Neural progenitor cell (in vitro differentiated cells): ENCODE data around the gene GLIS1. TPM values are rescaled to one million over a fixed set of nuclear protein-coding genes. Genes with fewer than 3 reads are reported as not detected.

Experiments used
- DNase-seq: peaks from one replicate; pipeline ENCODE4 v3.0.0-alpha.2; 2016; ENCODE audit warnings: low spot score
- H2AFZ ChIP-seq: fragments of 200-600 bp; sonication (generic); replicated peaks from 2 replicates; pipeline ENCODE4 v1.6.1; 2016; ENCODE audit warnings: antibody characterized with exemption
- H3F3A ChIP-seq: fragments of 200-600 bp; sonication (generic); 2 replicates; pipeline ENCODE4 v1.6.1; 2016; ENCODE audit warnings: antibody characterized with exemption, low read depth
- H3K27ac ChIP-seq: fragments of 200-600 bp; sonication (generic); 2 replicates; pipeline ENCODE4 v1.5.1; 2016; ENCODE audit warnings: mild to moderate bottlenecking
- H3K27me3 ChIP-seq: fragments of 200-600 bp; sonication (generic); 2 replicates; pipeline ENCODE4 v1.6.1; 2016; ENCODE audit warnings: mild to moderate bottlenecking, moderate library complexity
- H3K36me3 ChIP-seq: fragments of 200-600 bp; sonication (generic); 2 replicates; pipeline ENCODE4 v1.5.1; 2016
- H3K4me1 ChIP-seq: fragments of 200-600 bp; sonication (generic); 2 replicates; pipeline ENCODE4 v1.6.1; 2016; ENCODE audit warnings: mixed run types
- H3K4me2 ChIP-seq: fragments of 200-600 bp; sonication (generic); 2 replicates; pipeline ENCODE4 v1.6.1; 2016
- H3K4me3 ChIP-seq: fragments of 200-600 bp; sonication (generic); 2 replicates; pipeline ENCODE4 v1.5.1; 2016
- H3K79me2 ChIP-seq: fragments of 200-600 bp; sonication (generic); 2 replicates; pipeline ENCODE4 v1.6.1; 2016; ENCODE audit warnings: low read depth
- H3K9ac ChIP-seq: fragments of 200-600 bp; sonication (generic); 2 replicates; pipeline ENCODE4 v1.6.1; 2016
- H3K9me3 ChIP-seq: fragments of 200-600 bp; sonication (generic); 2 replicates; pipeline ENCODE4 v1.5.1; 2016; ENCODE audit warnings: low read depth
- H4K20me1 ChIP-seq: fragments of 200-600 bp; sonication (generic); 2 replicates; pipeline ENCODE4 v1.6.1; 2016; ENCODE audit warnings: low read depth
- H3K27ac Mint-ChIP-seq: 3 replicates; pipeline ENCODE4 v1.8.0; 2021; ENCODE audit warnings: mixed read lengths
- H3K27me3 Mint-ChIP-seq: 2 replicates; pipeline ENCODE4 v1.8.0; 2022; ENCODE audit warnings: low read depth, mild to moderate bottlenecking, inconsistent platforms, moderate library complexity, mixed read lengths; ENCODE audit not compliant: insufficient read depth
- H3K36me3 Mint-ChIP-seq: 3 replicates; pipeline ENCODE4 v1.8.0; 2021; ENCODE audit warnings: mixed read lengths
- H3K4me1 Mint-ChIP-seq: 3 replicates; pipeline ENCODE4 v1.8.0; 2021; ENCODE audit warnings: mixed read lengths
- H3K4me3 Mint-ChIP-seq: 3 replicates; pipeline ENCODE4 v1.8.0; 2021; ENCODE audit warnings: mild to moderate bottlenecking, moderate library complexity, mixed read lengths
- H3K9me3 Mint-ChIP-seq: 3 replicates; pipeline ENCODE4 v1.8.0; 2020; ENCODE audit warnings: mixed read lengths
- EZH2 ChIP-seq: fragments of 200-600 bp; sonication (generic); IDR thresholded peaks from 2 replicates; pipeline ENCODE4 v1.6.1; 2017; ENCODE audit warnings: antibody characterized with exemption, mild to moderate bottlenecking, moderate library complexity
- EZH2phosphoT487 ChIP-seq: fragments of 200-600 bp; sonication (generic); IDR thresholded peaks from 2 replicates; pipeline ENCODE4 v1.6.1; 2017; ENCODE audit warnings: antibody characterized with exemption
- total RNA-seq: library from RNA; depleted of rRNA; stranded (reverse); fragments of >200 nt; gene quantifications from 2 replicates; pipeline ENCODE4 v1.2.3, GENCODE V29; 2015; ENCODE audit warnings: low replicate concordance
- TF ChIP-seq, protein P1 (sequence below): fragments of 200-600 bp; sonication (generic); IDR thresholded peaks from 2 replicates; pipeline ENCODE4 v1.5.1; 2017; ENCODE audit warnings: antibody characterized with exemption, mild to moderate bottlenecking

GLIS1 gene
- total RNA-seq, 1 donor from 2014 or later: not detected

- H3K9me3 ChIP-seq: no peaks in the 10 kb centered on the region
- H3K27ac ChIP-seq: no peak overlapping the region
- TF ChIP-seq EZH2phosphoT487: no peak
- H2AFZ ChIP-seq: no peak overlapping the region
- H3F3A ChIP-seq: no peaks in the 10 kb centered on the region
- H3K36me3 Mint-ChIP-seq: no peaks in the 10 kb centered on the region
- no peak overlapping the region for H3K4me3 Mint-ChIP-seq
- peaks cover 30% of the 10 kb centered on the region for H3K4me1 Mint-ChIP-seq
- H3K9ac ChIP-seq: no peak overlapping the region
- no peaks in the 10 kb centered on the region for H3K9me3 Mint-ChIP-seq
- H3K27ac Mint-ChIP-seq: no peak overlapping the region
- no peak for DNase-seq
- H3K27me3 ChIP-seq: no peaks in the 10 kb centered on the region
- H3K4me2 ChIP-seq: no peak overlapping the region
- H3K79me2 ChIP-seq: no peaks in the 10 kb centered on the region
- peaks cover 8% of the 10 kb centered on the region for H3K4me1 ChIP-seq
- no peaks in the 10 kb centered on the region for H3K36me3 ChIP-seq
- peaks cover 8% of the 10 kb centered on the region for H3K27me3 Mint-ChIP-seq
- H4K20me1 ChIP-seq: no peaks in the 10 kb centered on the region
- H3K4me3 ChIP-seq: no peak overlapping the region
These were observed 218.5 kb downstream of the GLIS1 start for GRCh38 chr1:53520481-53520880.

DNA sequence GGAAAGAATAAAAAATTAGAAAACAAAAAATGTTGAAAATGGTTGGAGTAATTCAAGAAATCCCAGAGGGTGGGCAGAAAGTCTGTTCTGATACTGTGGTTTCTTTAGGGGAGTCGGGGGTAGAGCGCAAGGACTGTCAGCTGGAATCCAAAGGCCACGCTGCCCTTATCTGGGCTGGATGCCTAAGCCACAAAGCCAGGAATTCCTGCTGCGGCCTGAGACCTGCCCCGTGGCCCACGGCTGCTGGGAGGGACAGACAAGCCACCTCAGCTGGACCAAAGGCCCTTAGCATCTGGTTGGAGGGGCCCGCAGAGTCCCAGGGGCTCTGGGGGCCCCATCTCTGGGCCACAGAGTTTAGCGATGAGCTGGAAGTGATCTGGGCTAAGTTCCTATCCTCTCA lies 219.5 kb downstream of the GLIS1 start:
- H3K9me3 Mint-ChIP-seq: no peaks in the 10 kb centered on the region
- H3K27ac Mint-ChIP-seq: peak overlapping the region; percentile 96
- H3K27me3 ChIP-seq: no peaks in the 10 kb centered on the region
- H3K4me1 Mint-ChIP-seq: peaks cover 26% of the 10 kb centered on the region
- H3F3A ChIP-seq: no peaks in the 10 kb centered on the region
- H3K36me3 Mint-ChIP-seq: no peaks in the 10 kb centered on the region
- H4K20me1 ChIP-seq: no peaks in the 10 kb centered on the region
- H3K27me3 Mint-ChIP-seq: peaks cover 5% of the 10 kb centered on the region
- H3K79me2 ChIP-seq: no peaks in the 10 kb centered on the region
- no peak overlapping the region for H3K9ac ChIP-seq
- H3K4me2 ChIP-seq: peak overlapping the region; percentile 1
- no peak overlapping the region for H3K4me3 ChIP-seq
- peak; percentile 76 for DNase-seq
- no peak overlapping the region for H3K27ac ChIP-seq
- H3K4me3 Mint-ChIP-seq: no peak overlapping the region
- no peaks in the 10 kb centered on the region for H3K9me3 ChIP-seq
- TF ChIP-seq EZH2 (no peak), EZH2phosphoT487 (no peak)
- TF ChIP-seq, protein P1, sequence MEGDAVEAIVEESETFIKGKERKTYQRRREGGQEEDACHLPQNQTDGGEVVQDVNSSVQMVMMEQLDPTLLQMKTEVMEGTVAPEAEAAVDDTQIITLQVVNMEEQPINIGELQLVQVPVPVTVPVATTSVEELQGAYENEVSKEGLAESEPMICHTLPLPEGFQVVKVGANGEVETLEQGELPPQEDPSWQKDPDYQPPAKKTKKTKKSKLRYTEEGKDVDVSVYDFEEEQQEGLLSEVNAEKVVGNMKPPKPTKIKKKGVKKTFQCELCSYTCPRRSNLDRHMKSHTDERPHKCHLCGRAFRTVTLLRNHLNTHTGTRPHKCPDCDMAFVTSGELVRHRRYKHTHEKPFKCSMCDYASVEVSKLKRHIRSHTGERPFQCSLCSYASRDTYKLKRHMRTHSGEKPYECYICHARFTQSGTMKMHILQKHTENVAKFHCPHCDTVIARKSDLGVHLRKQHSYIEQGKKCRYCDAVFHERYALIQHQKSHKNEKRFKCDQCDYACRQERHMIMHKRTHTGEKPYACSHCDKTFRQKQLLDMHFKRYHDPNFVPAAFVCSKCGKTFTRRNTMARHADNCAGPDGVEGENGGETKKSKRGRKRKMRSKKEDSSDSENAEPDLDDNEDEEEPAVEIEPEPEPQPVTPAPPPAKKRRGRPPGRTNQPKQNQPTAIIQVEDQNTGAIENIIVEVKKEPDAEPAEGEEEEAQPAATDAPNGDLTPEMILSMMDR: no peak
- no peaks in the 10 kb centered on the region for H3K36me3 ChIP-seq
- H3K4me1 ChIP-seq: peaks cover 8% of the 10 kb centered on the region
- H2AFZ ChIP-seq: no peak overlapping the region

- Histone ChIP-seq H4K20me1 (no peaks in the 10 kb centered on the region), H3F3A (no peaks in the 10 kb centered on the region), H3K4me2 (peak overlapping the region; percentile 1), H2AFZ (no peak overlapping the region), H3K36me3 (no peaks in the 10 kb centered on the region), H3K9me3 (no peaks in the 10 kb centered on the region), H3K79me2 (no peaks in the 10 kb centered on the region), H3K4me1 (peaks cover 13% of the 10 kb centered on the region), H3K27ac (no peak overlapping the region), H3K27me3 (no peaks in the 10 kb centered on the region), H3K9ac (no peak overlapping the region), H3K4me3 (no peak overlapping the region)
- no peak overlapping the region for H3K4me3 Mint-ChIP-seq
- no peak for DNase-seq
- TF ChIP-seq, protein P1: no peak
- no peak for TF ChIP-seq EZH2
- TF ChIP-seq EZH2phosphoT487: no peak
- peaks cover 26% of the 10 kb centered on the region for H3K4me1 Mint-ChIP-seq
- H3K9me3 Mint-ChIP-seq: no peaks in the 10 kb centered on the region
- peak overlapping the region; percentile 96 for H3K27ac Mint-ChIP-seq
- peaks cover 5% of the 10 kb centered on the region for H3K27me3 Mint-ChIP-seq
- H3K36me3 Mint-ChIP-seq: no peaks in the 10 kb centered on the region
These were observed 220.2 kb downstream of the GLIS1 start for GRCh38 chr1:53518775-53519174.

- H3F3A ChIP-seq: no peaks in the 10 kb centered on the region
- DNase-seq: no peak
- no peak overlapping the region for H3K9ac ChIP-seq
- H3K4me3 Mint-ChIP-seq: no peak overlapping the region
- H3K9me3 ChIP-seq: no peaks in the 10 kb centered on the region
- no peaks in the 10 kb centered on the region for H3K79me2 ChIP-seq
- H3K27ac Mint-ChIP-seq: peak overlapping the region; percentile 96
- H3K4me1 Mint-ChIP-seq: peaks cover 35% of the 10 kb centered on the region
- H3K27me3 ChIP-seq: no peaks in the 10 kb centered on the region
- no peaks in the 10 kb centered on the region for H3K9me3 Mint-ChIP-seq
- no peak overlapping the region for H3K27ac ChIP-seq
- H3K27me3 Mint-ChIP-seq: peaks cover 5% of the 10 kb centered on the region
- no peaks in the 10 kb centered on the region for H3K36me3 Mint-ChIP-seq
- H4K20me1 ChIP-seq: no peaks in the 10 kb centered on the region
- no peak overlapping the region for H3K4me2 ChIP-seq
- H3K4me1 ChIP-seq: peaks cover 16% of the 10 kb centered on the region
- H3K4me3 ChIP-seq: no peak overlapping the region
- no peaks in the 10 kb centered on the region for H3K36me3 ChIP-seq
- no peak for TF ChIP-seq EZH2
- TF ChIP-seq, protein P1: no peak
- TF ChIP-seq EZH2phosphoT487: no peak
- no peak overlapping the region for H2AFZ ChIP-seq
These were observed 221.1 kb downstream of the GLIS1 start for GRCh38 chr1:53517821-53518352.
